Endothelial cell of umbilical vein (primary cell): ENCODE data around the gene LRSAM1. TPM values are rescaled to one million over a fixed set of nuclear protein-coding genes. Genes with fewer than 3 reads are reported as not detected.
A peak's percentile ranks its signal among the peaks of the same experiment; 100 is the strongest.

Experiments
- BruUV-seq: library from RNA; stranded (reverse); fragments of 400-500 nt; replicated peaks from 2 replicates; lab custom pipeline; 2021; lab: Mats Ljungman, UMichigan
- CTCF ChIA-PET: fragments of 300-600, 350-600 bp; sonication (Branson Sonifier 250); formaldehyde crosslinking; loops from one replicate; lab custom pipeline; 2021; ENCODE audit warnings: antibody characterized with exemption, inconsistent platforms; lab: Charles Lee
- POLR2A ChIA-PET: fragments of 300-600, 350-600 bp; sonication (Branson Sonifier 250); formaldehyde crosslinking; loops from one replicate; lab custom pipeline; 2021; ENCODE audit warnings: antibody characterized with exemption, inconsistent platforms; lab: Charles Lee
- DNase-seq: peaks from one replicate; pipeline ENCODE4 v3.0.0-alpha.2; 2011; ENCODE audit warnings: low read depth, low spot score
- FAIRE-seq: peaks from 2 replicates; lab custom pipeline; 2011; peaks lifted over from hg19 to GRCh38; lab: Jason Lieb, UNC
- H2AFZ ChIP-seq: 2 replicates; pipeline ENCODE4 v1.6.0; 2012; ENCODE audit warnings: low read depth, low read length, control low read depth, inconsistent platforms
- H3K27ac ChIP-seq: 2 replicates; pipeline ENCODE4 v1.5.1; 2011; ENCODE audit warnings: low read depth, mild to moderate bottlenecking, control low read depth, low read length, moderate library complexity; ENCODE audit not compliant: insufficient read depth
- H3K27me3 ChIP-seq, 2 experiments: 2 replicates each; pipeline versions ENCODE4 v1.6.0 to v1.6.1; 2011; ENCODE audit warnings: low read length in 2 of 2, mixed read lengths in 1 of 2; ENCODE audit not compliant: control insufficient read depth in 2 of 2, insufficient read depth in 2 of 2
- H3K36me3 ChIP-seq, 2 experiments: 2 replicates in 1 of 2; 3 replicates in 1 of 2; pipeline ENCODE4 v1.5.1; 2011; ENCODE audit warnings: low read length in 2 of 2, mild to moderate bottlenecking in 1 of 2, moderate library complexity in 1 of 2; ENCODE audit not compliant: control insufficient read depth in 2 of 2, insufficient read depth in 2 of 2; ENCODE audit errors: extremely low read depth in 1 of 2
- H3K4me1 ChIP-seq: 3 replicates; pipeline ENCODE4 v1.5.1; 2011; ENCODE audit warnings: mild to moderate bottlenecking, low read length; ENCODE audit not compliant: control insufficient read depth, insufficient read depth; ENCODE audit errors: extremely low read depth
- H3K4me2 ChIP-seq: 2 replicates; pipeline ENCODE4 v1.6.1; 2011; ENCODE audit warnings: low read length, control low read depth, mixed read lengths; ENCODE audit not compliant: insufficient read depth
- H3K4me3 ChIP-seq, 3 experiments: fragments of 200-600 bp in 1 of 3; sonication (generic), shearing (Covaris generic) in 1 of 3; replicated peaks in 1 of 3; 2 replicates each; pipeline ENCODE4 v1.5.1; 2011 to 2016; ENCODE audit warnings: control low read depth in 3 of 3, low read length in 3 of 3, mild to moderate bottlenecking in 2 of 3, inconsistent platforms in 1 of 3, low read depth in 1 of 3, moderate library complexity in 1 of 3; ENCODE audit not compliant: insufficient read depth in 1 of 3
- H3K79me2 ChIP-seq: 2 replicates; pipeline ENCODE4 v1.6.0; 2012; ENCODE audit warnings: low read length, inconsistent platforms; ENCODE audit not compliant: control insufficient read depth, insufficient read depth
- H3K9ac ChIP-seq: replicated peaks from 2 replicates; pipeline ENCODE3; 2011; ENCODE audit warnings: low read length, control low read depth; ENCODE audit not compliant: insufficient read depth; ENCODE audit errors: extremely low read depth
- H3K9me1 ChIP-seq: replicated peaks from 3 replicates; pipeline ENCODE4 v1.6.0; 2011; ENCODE audit warnings: mild to moderate bottlenecking, low read length; ENCODE audit not compliant: control insufficient read depth, insufficient read depth; ENCODE audit errors: extremely low read depth
- H3K9me3 ChIP-seq: replicated peaks from 2 replicates; pipeline ENCODE4 v1.5.1; 2012; ENCODE audit warnings: low read length, inconsistent platforms; ENCODE audit not compliant: control insufficient read depth, insufficient read depth
- H4K20me1 ChIP-seq: replicated peaks from 2 replicates; pipeline ENCODE3; 2011; ENCODE audit warnings: mild to moderate bottlenecking, low read length; ENCODE audit not compliant: control insufficient read depth, insufficient read depth; ENCODE audit errors: extremely low read depth
- EZH2 ChIP-seq: IDR thresholded peaks from 2 replicates; pipeline ENCODE4 v1.6.1; 2012; ENCODE audit warnings: borderline replicate concordance, low read depth, mild to moderate bottlenecking, moderate library complexity, low read length, inconsistent platforms; ENCODE audit not compliant: severe bottlenecking
- FOS ChIP-seq: IDR thresholded peaks from 2 replicates; pipeline ENCODE4 v1.6.1; 2011; ENCODE audit warnings: mild to moderate bottlenecking, low read length, moderate library complexity, borderline replicate concordance; ENCODE audit not compliant: insufficient read depth
- GATA2 ChIP-seq: IDR thresholded peaks from 2 replicates; pipeline ENCODE4 v1.7.0; 2011; ENCODE audit warnings: low read depth, mild to moderate bottlenecking, moderate library complexity, mixed read lengths, low read length; ENCODE audit not compliant: insufficient read length, insufficient read depth
- JUN ChIP-seq: IDR thresholded peaks from 2 replicates; pipeline ENCODE4 v1.6.1; 2011; ENCODE audit warnings: borderline replicate concordance, low read depth; ENCODE audit not compliant: insufficient read length, insufficient read depth
- MYC ChIP-seq: IDR thresholded peaks from one replicate; pipeline ENCODE4 v1.6.1; 2011; ENCODE audit warnings: mild to moderate bottlenecking, low read depth, low read length
- POLR2A ChIP-seq: IDR thresholded peaks from 2 replicates; pipeline ENCODE4 v1.6.1; 2012; ENCODE audit warnings: low read depth, mild to moderate bottlenecking, control low read depth, low read length
- POLR2AphosphoS5 ChIP-seq: IDR thresholded peaks from 2 replicates; pipeline ENCODE4 v1.6.1; 2012; ENCODE audit warnings: low read depth, mild to moderate bottlenecking, control low read depth, low read length, moderate library complexity; ENCODE audit not compliant: insufficient read depth
- dilution Hi-C: fragments of 300-500 bp; cut with MboI; formaldehyde crosslinking; loops from one replicate; pipeline ENCODE4 v1.15.0; 2019; ENCODE audit warnings: low sequenced_read_pairs; ENCODE audit not compliant: extremely low pct_ligation_motif_present
- intact Hi-C: fragments of 100-400 bp; cut with micrococcal nuclease; formaldehyde crosslinking; loops from one replicate; pipeline ENCODE4 v1.10.0; 2022
- polyA plus RNA-seq, 4 experiments: library from polyadenylated mRNA; depleted of rRNA in 3 of 4; stranded (reverse) in 3 of 4; unstranded in 1 of 4; fragments of >200 nt; gene quantifications; 2 replicates each; pipeline versions ENCODE4 v1.2.1 to v1.2.3, GENCODE V29; 2011 to 2012; ENCODE audit warnings: missing spikeins in 1 of 4
- total RNA-seq: library from RNA; stranded (reverse); gene quantifications from 2 replicates; pipeline ENCODE4 v1.2.3, GENCODE V29; 2021
- TF ChIP-seq, protein P1 (sequence below), 2 donors: IDR thresholded peaks; 1 replicate in 1 of 2; 2 replicates in 1 of 2; pipeline ENCODE4 v1.5.1; 2011; ENCODE audit warnings: low read length in 2 of 2, mild to moderate bottlenecking in 2 of 2, moderate library complexity in 2 of 2, control low read depth in 1 of 2, inconsistent platforms in 1 of 2, low read depth in 1 of 2; ENCODE audit not compliant: insufficient read depth in 1 of 2; ENCODE audit errors: extremely low read depth in 1 of 2
- TF ChIP-seq, protein P2 (sequence below): IDR thresholded peaks from 2 replicates; pipeline ENCODE4 v1.6.1; 2011; ENCODE audit not compliant: insufficient read depth, insufficient read length

LRSAM1 gene
- total and polyA plus RNA-seq, 2 donors (not counting 3 experiments of a cell fraction or from before 2014, with no cell fraction given), result 10.8 to 18.9 TPM

DNA sequence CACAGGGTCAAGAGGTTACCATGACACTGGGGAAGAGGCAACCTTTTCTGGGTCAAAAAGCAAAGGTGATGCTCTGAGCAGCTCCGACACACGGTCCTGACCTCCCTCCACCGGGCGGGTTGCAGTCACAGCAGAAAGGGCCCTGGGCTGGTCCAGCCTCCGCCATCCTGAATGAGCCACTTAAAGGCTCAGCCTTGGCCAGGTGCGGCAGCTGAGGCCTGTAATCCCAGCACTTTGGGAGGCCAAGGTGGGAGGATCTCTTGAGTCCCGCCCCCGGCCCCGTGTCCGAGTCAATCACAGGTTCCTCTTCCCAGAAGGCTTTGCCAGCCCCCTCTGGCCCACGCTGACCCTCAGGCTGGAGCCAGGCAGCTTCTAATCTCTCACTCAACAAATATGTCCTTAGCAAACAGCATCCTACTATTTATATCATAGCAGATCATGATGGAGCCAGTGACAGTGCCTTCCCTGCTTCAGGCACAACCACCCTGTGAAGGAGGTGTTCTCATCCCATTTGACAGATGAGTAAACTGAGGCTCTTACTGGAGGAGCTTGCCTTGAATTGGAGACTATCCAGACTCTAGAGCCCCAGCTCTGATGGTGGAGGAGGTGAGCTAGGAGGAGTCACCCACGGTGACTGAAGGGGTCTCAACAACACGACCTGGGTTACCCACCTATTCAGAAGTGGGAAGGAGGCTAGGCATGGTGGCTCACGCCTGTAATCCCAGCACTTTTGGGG lies 79.1 kb downstream of the LRSAM1 start:
- Histone ChIP-seq H4K20me1 (no peaks in the 10 kb centered on the region), H2AFZ (no peak overlapping the region), H3K9me1 (no peaks in the 10 kb centered on the region), H3K4me1 (peaks cover 32% of the 10 kb centered on the region), H3K9ac (peak overlapping the region; percentile 40), H3K36me3 (peaks cover 9 to 10% of the 10 kb centered on the region in 2 experiments), H3K4me3 (no peak overlapping the region), H3K4me2 (peak overlapping the region; percentile 5), H3K79me2 (peaks cover 54% of the 10 kb centered on the region), H3K27ac (peak overlapping the region; percentile 74), H3K9me3 (no peaks in the 10 kb centered on the region), H3K27me3 (no peaks in the 10 kb centered on the region)
- no TSS peak for BruUV-seq
- TF ChIP-seq POLR2AphosphoS5, result no peak
- TF ChIP-seq, protein P1, sequence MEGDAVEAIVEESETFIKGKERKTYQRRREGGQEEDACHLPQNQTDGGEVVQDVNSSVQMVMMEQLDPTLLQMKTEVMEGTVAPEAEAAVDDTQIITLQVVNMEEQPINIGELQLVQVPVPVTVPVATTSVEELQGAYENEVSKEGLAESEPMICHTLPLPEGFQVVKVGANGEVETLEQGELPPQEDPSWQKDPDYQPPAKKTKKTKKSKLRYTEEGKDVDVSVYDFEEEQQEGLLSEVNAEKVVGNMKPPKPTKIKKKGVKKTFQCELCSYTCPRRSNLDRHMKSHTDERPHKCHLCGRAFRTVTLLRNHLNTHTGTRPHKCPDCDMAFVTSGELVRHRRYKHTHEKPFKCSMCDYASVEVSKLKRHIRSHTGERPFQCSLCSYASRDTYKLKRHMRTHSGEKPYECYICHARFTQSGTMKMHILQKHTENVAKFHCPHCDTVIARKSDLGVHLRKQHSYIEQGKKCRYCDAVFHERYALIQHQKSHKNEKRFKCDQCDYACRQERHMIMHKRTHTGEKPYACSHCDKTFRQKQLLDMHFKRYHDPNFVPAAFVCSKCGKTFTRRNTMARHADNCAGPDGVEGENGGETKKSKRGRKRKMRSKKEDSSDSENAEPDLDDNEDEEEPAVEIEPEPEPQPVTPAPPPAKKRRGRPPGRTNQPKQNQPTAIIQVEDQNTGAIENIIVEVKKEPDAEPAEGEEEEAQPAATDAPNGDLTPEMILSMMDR (IDR thresholded peaks at IDR 0.05; ENCODE audit: extremely low read depth in 1 of 2, insufficient read depth in 1 of 2, low read depth in 1 of 2, low read length in 2 of 2), result no peak
- TF ChIP-seq, protein P2, sequence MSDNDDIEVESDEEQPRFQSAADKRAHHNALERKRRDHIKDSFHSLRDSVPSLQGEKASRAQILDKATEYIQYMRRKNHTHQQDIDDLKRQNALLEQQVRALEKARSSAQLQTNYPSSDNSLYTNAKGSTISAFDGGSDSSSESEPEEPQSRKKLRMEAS, result no peak
- TF ChIP-seq MYC, result no peak
- TF ChIP-seq POLR2A, result no peak
- TF ChIP-seq FOS, result no peak
- no peak for TF ChIP-seq JUN
- no peak for TF ChIP-seq EZH2
- no peak for TF ChIP-seq GATA2
- no peak for DNase-seq
- FAIRE-seq, result no peak
- CTCF ChIA-PET, result interaction anchor here (1.6 kb wide), 1 partner anchor 49 kb away, joined by 3 read pairs; no protein-coding TSS in a partner anchor
- intact Hi-C loops (no loop called here), dilution Hi-C loops (no loop called here)
- POLR2A ChIA-PET, result interaction anchor here (0.6 kb wide), 1 partner anchor 52 kb away, joined by 3 read pairs; no protein-coding TSS in a partner anchor
